Thyroid gland (tissue), 4 donors: ENCODE results near the gene NUDT3.

Experiments
- POLR2A ChIP-seq, 2 donors: fragments of 450-650 bp; IDR thresholded peaks; one replicate each; pipeline ENCODE4 v1.6.1; 2017; ENCODE audit warnings: antibody characterized with exemption in 2 of 2, mild to moderate bottlenecking in 2 of 2, moderate library complexity in 1 of 2
- TF ChIP-seq, protein P1 (sequence below), 6 experiments: fragments of 200-600 bp in 3 of 6; fragments of 450-650 bp in 3 of 6; sonication (generic) in 3 of 6; IDR thresholded peaks; one replicate each; pipeline ENCODE4 v1.5.1; 2016 to 2019; ENCODE audit warnings: antibody characterized with exemption in 6 of 6, mild to moderate bottlenecking in 2 of 6, inconsistent platforms in 1 of 6, moderate library complexity in 1 of 6

- no peak for TF ChIP-seq POLR2A (IDR thresholded peaks at IDR 0.05)
- TF ChIP-seq, protein P1, sequence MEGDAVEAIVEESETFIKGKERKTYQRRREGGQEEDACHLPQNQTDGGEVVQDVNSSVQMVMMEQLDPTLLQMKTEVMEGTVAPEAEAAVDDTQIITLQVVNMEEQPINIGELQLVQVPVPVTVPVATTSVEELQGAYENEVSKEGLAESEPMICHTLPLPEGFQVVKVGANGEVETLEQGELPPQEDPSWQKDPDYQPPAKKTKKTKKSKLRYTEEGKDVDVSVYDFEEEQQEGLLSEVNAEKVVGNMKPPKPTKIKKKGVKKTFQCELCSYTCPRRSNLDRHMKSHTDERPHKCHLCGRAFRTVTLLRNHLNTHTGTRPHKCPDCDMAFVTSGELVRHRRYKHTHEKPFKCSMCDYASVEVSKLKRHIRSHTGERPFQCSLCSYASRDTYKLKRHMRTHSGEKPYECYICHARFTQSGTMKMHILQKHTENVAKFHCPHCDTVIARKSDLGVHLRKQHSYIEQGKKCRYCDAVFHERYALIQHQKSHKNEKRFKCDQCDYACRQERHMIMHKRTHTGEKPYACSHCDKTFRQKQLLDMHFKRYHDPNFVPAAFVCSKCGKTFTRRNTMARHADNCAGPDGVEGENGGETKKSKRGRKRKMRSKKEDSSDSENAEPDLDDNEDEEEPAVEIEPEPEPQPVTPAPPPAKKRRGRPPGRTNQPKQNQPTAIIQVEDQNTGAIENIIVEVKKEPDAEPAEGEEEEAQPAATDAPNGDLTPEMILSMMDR (IDR thresholded peaks at IDR 0.05) = no peak
Observed at GRCh38 chr6:34357937-34358336, 34.5 kb downstream of the NUDT3 start.
